ENCODE data around the gene SEC22C.

- no peak for TF ChIP-seq CTCF (IDR thresholded peaks at IDR 0.05)
- no peak for TF ChIP-seq EZH2 (IDR thresholded peaks at IDR 0.05; ENCODE audit: borderline replicate concordance, insufficient read depth, low read depth, low read length, poor library complexity, severe bottlenecking)
Measured at GRCh38 chr3:42552830-42553229, 28.9 kb downstream of the SEC22C start.

Measured in B cell (primary cell).